Measurements from ENCODE around the gene VPS13C. TPM values are rescaled to one million over a fixed set of nuclear protein-coding genes. Genes with fewer than 3 reads are reported as not detected.

VPS13C gene
- total RNA-seq, 4 donors from 2014 or later, result 7.6 to 43.1 (median 18.0) TPM

GRCh38 chr15:61879219-61879618, 181.0 kb downstream of the VPS13C start:
- Histone ChIP-seq H3K27me3 (no peaks in the 10 kb centered on the region), H3K27ac (no peak overlapping the region), H3K36me3 (peaks cover 0 to 28% (median 4%) of the 10 kb centered on the region in 3 donors), H3K4me1 (no peaks in the 10 kb centered on the region), H3K9me3 (no peaks in the 10 kb centered on the region), H3K4me3 (no peak overlapping the region)
- intact Hi-C loops (cut with DNase I), result loop anchor here (10.0 kb wide), 1 partner anchor 186 kb away; the partner anchor contains the start of genes C2CD4A and VPS13C
- WGBS, 2 donors, result 62 to 70% methylated on average over 3 of the region's 3 CpGs
- TF ChIP-seq CTCF (IDR thresholded peaks at IDR 0.05), result no peak
- no peak for TF ChIP-seq POLR2A (IDR thresholded peaks at IDR 0.05)
- DNase-seq, result no peak

GRCh38 chr15:61871926-61872522, 188.2 kb downstream of the VPS13C start:
- intact Hi-C loops (cut with DNase I), result loop anchor here (10.0 kb wide), 1 partner anchor 193 kb away; the partner anchor contains the start of genes C2CD4A and VPS13C
- Histone ChIP-seq H3K4me3 (no peak overlapping the region), H3K27ac (no peak overlapping the region), H3K27me3 (no peaks in the 10 kb centered on the region), H3K9me3 (no peaks in the 10 kb centered on the region), H3K4me1 (no peaks in the 10 kb centered on the region), H3K36me3 (peaks cover 0 to 54% (median 0%) of the 10 kb centered on the region in 3 donors)
- no peak for DNase-seq
- 88 to 92% methylated on average over 1 of the region's 1 CpG for WGBS, 2 donors
- peak; percentile 17 to 75 (median 46) for TF ChIP-seq CTCF (IDR thresholded peaks at IDR 0.05)
- TF ChIP-seq POLR2A (IDR thresholded peaks at IDR 0.05), result no peak

- Histone ChIP-seq H3K36me3 (peaks cover 0 to 47% (median 0%) of the 10 kb centered on the region in 3 donors), H3K27ac (no peak overlapping the region), H3K27me3 (no peaks in the 10 kb centered on the region), H3K4me3 (no peak overlapping the region), H3K9me3 (no peaks in the 10 kb centered on the region), H3K4me1 (no peaks in the 10 kb centered on the region)
- intact Hi-C loops (cut with DNase I), result loop anchor here (10.0 kb wide), 1 partner anchor 195 kb away; the partner anchor contains the start of genes C2CD4A and VPS13C
- no peak for TF ChIP-seq POLR2A (IDR thresholded peaks at IDR 0.05)
- 88 to 94% methylated on average over 3 of the region's 3 CpGs for WGBS, 2 donors
- no peak for DNase-seq
Measured at GRCh38 chr15:61869656-61870055, 190.6 kb downstream of the VPS13C start.

GRCh38 chr15:61861962-61862361, 198.3 kb downstream of the VPS13C start:
- Histone ChIP-seq H3K27ac (no peak overlapping the region), H3K4me1 (no peaks in the 10 kb centered on the region), H3K4me3 (no peak overlapping the region), H3K36me3 (no peaks in the 10 kb centered on the region), H3K9me3 (no peaks in the 10 kb centered on the region), H3K27me3 (no peaks in the 10 kb centered on the region)
- intact Hi-C loops (cut with DNase I), result no loop called here
- no peak for DNase-seq
- 88 to 97% methylated on average over 3 of the region's 3 CpGs for WGBS, 2 donors
- TF ChIP-seq CTCF (IDR thresholded peaks at IDR 0.05) (no peak), POLR2A (IDR thresholded peaks at IDR 0.05) (no peak)

GRCh38 chr15:61857169-61857829, 202.9 kb downstream of the VPS13C start:
- Histone ChIP-seq H3K4me1 (no peaks in the 10 kb centered on the region), H3K27me3 (no peaks in the 10 kb centered on the region), H3K27ac (peak overlapping the region in 1 of 4 donors; percentile 11), H3K4me3 (peak overlapping the region in 1 of 4 donors; percentile 10), H3K36me3 (peaks cover 0 to 9% (median 0%) of the 10 kb centered on the region in 3 donors), H3K9me3 (no peaks in the 10 kb centered on the region)
- WGBS, 2 donors, result 71 to 74% methylated on average over 8 of the region's 8 CpGs
- no peak for TF ChIP-seq POLR2A (IDR thresholded peaks at IDR 0.05)
- no peak for DNase-seq
- intact Hi-C loops (cut with DNase I), result no loop called here

GRCh38 chr15:61856295-61856694, 204.0 kb downstream of the VPS13C start:
- TF ChIP-seq POLR2A (IDR thresholded peaks at IDR 0.05) (no peak), CTCF (IDR thresholded peaks at IDR 0.05) (no peak)
- H3K27ac ChIP-seq, result no peak overlapping the region

More at GRCh38 chr15:61856295-61856694, 204.0 kb downstream of the VPS13C start:
- Histone ChIP-seq H3K4me3 (no peak overlapping the region), H3K27me3 (no peaks in the 10 kb centered on the region), H3K36me3 (peaks cover 0 to 18% (median 0%) of the 10 kb centered on the region in 3 donors), H3K9me3 (no peaks in the 10 kb centered on the region), H3K4me1 (no peaks in the 10 kb centered on the region)
- intact Hi-C loops (cut with DNase I), result no loop called here
- WGBS, 2 donors, result 75 to 90% methylated on average over 1 of the region's 1 CpG
- no peak for DNase-seq

Data from esophagus squamous epithelium (tissue), 5 donors.